ENCODE measurements around the gene KLF3.
A peak's percentile ranks its signal among the peaks of the same experiment; 100 is the strongest.
"Not testable (repeated sequence)": the region's sequence is repeated elsewhere in the genome, so short reads cannot be mapped to it uniquely, and the experiment has no call there.

KLF3 gene

GRCh38 chr4:38663801-38664705, at the start of gene KLF3:
TSS of gene KLF3 (plus strand) at chr4:38664199. CDS start at chr4:38680626, 16,427 bp downstream.
- DNase-seq: peak; percentile 37

- DNase-seq: no peak
Measured at GRCh38 chr4:38614231-38614630, 49.8 kb upstream of the KLF3 start.

GRCh38 chr4:38615847-38616246, 48.2 kb upstream of the KLF3 start:
- no peak for DNase-seq

GRCh38 chr4:38618505-38618904, 45.5 kb upstream of the KLF3 start:
- no peak for DNase-seq

GRCh38 chr4:38619316-38619715, 44.7 kb upstream of the KLF3 start:
- DNase-seq: no peak

GRCh38 chr4:38620065-38620464, 43.9 kb upstream of the KLF3 start:
- no peak for DNase-seq

- no peak for DNase-seq
Measured at GRCh38 chr4:38620527-38621027, 43.4 kb upstream of the KLF3 start.

- peak; percentile 48 for DNase-seq
Measured at GRCh38 chr4:38621028-38621684, 42.8 kb upstream of the KLF3 start.

GRCh38 chr4:38621831-38622230, 42.2 kb upstream of the KLF3 start:
- no peak for DNase-seq

GRCh38 chr4:38622340-38622739, 41.7 kb upstream of the KLF3 start:
- not testable (repeated sequence) for DNase-seq

- DNase-seq: no peak
Measured at GRCh38 chr4:38623260-38623659, 40.7 kb upstream of the KLF3 start.

- DNase-seq: no peak
Measured at GRCh38 chr4:38624311-38624710, 39.7 kb upstream of the KLF3 start.

GRCh38 chr4:38625508-38625907, 38.5 kb upstream of the KLF3 start:
- no peak for DNase-seq

- DNase-seq: not testable (repeated sequence)
Measured at GRCh38 chr4:38626901-38627444, 37.0 kb upstream of the KLF3 start.

- DNase-seq: no peak
Measured at GRCh38 chr4:38630519-38630918, 33.5 kb upstream of the KLF3 start.

GRCh38 chr4:38634047-38634759, 29.8 kb upstream of the KLF3 start:
- no peak for DNase-seq

GRCh38 chr4:38639242-38639641, 24.8 kb upstream of the KLF3 start:
- no peak for DNase-seq

GRCh38 chr4:38641811-38642210, 22.2 kb upstream of the KLF3 start:
- DNase-seq: no peak

GRCh38 chr4:38644201-38644600, 19.8 kb upstream of the KLF3 start:
- no peak for DNase-seq

GRCh38 chr4:38647101-38647819, 16.7 kb upstream of the KLF3 start:
- no peak for DNase-seq

- no peak for DNase-seq
Measured at GRCh38 chr4:38650133-38650532, 13.9 kb upstream of the KLF3 start.

- no peak for DNase-seq
Measured at GRCh38 chr4:38654273-38654672, 9.7 kb upstream of the KLF3 start.

All from NCI-H187 treated with DMSO at 0.1 percent for 48 hours (cell line).